ENCODE data around the gene ACTR1B.
"Not testable (repeated sequence)": the region's sequence is repeated elsewhere in the genome, so short reads cannot be mapped to it uniquely, and the experiment has no call there.

ACTR1B gene

DNA sequence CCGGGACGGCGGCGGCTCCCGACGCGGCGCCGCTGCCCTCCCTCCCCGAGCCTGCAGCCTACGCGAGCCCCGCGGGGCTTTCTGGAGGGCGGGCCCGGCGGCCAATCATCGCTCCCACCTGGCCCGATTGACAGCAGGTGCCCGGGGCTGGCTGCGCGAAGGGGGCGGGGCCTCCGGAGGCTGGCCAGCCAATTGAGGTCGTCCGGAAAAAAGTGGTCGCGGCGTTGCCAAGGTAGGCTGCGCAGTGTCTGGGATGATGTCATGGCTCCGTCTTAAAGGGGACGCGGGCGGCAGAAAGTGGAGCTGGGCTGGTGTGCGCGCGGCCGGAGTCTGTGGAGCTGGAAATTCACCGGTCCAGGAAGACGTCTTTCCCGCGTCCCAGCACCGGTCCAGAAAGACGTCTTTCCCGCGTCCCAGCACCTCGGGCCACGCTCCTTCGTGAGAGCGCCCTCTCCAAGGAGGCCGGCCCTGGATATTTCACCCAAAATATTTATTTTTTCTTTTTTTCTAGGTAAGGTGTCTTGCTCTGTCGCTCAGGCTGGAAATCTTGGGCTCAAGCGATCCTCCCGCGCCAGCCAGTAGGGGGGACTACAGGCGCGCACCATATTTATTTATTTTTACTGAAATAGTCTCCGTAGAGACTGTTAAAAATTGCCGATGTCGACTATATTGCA is at the start of gene ACTR1B:
ACTR1B (minus strand) TSS at position 83 of the 674 bp plus-strand sequence. CDS start 154 bp downstream, outside the sequence.
- peak; percentile 99 for DNase-seq
- peak within 1 kb of the TSS; percentile 91 to 93 for H3K4me3 Mint-ChIP-seq
- no peaks in the 10 kb centered on the region for H3K9me3 Mint-ChIP-seq
- no peaks in the 10 kb centered on the region for H3K27me3 Mint-ChIP-seq
- peak within 1 kb of the TSS; percentile 98 to 99 for H3K27ac Mint-ChIP-seq
- H3K4me1 Mint-ChIP-seq, result peaks cover 44% of the 10 kb centered on the region
- peak; percentile 81 for ATAC-seq

DNA sequence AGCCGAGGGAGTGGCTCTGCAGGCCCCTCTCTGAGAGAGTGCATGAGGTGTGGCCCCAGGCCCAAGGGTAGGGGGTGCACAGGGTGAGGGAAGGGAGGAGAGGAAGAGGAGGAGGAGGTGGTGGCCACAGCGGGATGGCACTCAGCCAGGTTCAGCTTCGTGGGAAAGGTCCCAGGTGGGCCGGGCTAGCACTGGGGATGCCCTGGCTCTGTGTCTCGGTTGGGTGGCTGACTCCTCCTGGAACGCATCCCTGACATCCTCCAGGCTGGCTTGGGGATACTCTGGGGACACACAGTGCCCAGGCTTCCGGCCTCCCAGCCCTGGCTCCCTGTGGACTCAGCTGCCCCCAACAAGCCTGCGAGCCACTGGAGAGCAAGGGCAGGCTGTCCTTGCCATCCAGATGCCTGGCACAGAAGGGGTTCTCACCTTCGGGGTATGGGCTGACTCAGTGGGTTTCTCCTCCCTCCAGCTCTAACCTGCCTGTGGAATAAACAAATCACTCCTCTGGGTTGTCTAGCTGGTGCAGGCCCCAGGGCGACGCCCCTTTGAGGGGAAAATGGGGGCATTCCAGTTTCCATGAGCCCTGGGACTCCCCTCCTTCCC is 49.0 kb upstream of the ACTR1B start:
- no peaks in the 10 kb centered on the region for H3K27me3 Mint-ChIP-seq
- peak; percentile 54 for ATAC-seq
- no peaks in the 10 kb centered on the region for H3K9me3 Mint-ChIP-seq
- DNase-seq, result peak; percentile 46 to 67
- H3K27ac Mint-ChIP-seq, result peak overlapping the region; percentile 99
- peaks cover 75% of the 10 kb centered on the region for H3K4me1 Mint-ChIP-seq
- peak overlapping the region; percentile 92 to 98 for H3K4me3 Mint-ChIP-seq

DNA sequence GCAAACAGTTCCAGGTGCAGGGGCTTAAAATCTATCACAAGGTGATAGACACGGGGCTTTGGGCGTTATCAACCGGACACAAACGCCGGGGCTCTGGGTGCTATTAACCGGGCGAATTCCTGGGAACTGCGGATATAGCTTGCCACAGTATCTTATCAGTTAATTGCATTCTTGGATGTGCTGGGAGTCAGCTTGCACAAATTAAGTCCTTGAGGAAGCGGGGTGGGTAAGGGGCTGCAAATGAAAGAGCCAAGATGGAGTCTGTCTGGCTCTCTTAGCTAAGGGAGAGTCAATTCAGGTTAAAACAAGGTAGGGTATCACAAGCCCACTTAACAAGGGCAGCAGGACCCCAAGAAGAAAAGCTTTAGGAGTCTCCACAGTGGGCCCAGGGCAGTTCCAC is 48.3 kb upstream of the ACTR1B start:
- Mint-ChIP-seq H3K4me1 (peaks cover 69% of the 10 kb centered on the region), H3K27ac (peak overlapping the region; percentile 23 to 99), H3K4me3 (peak overlapping the region; percentile 92 to 98)
- H3K27me3 Mint-ChIP-seq, H3K9me3 Mint-ChIP-seq, DNase-seq, ATAC-seq: not testable (repeated sequence)

DNA sequence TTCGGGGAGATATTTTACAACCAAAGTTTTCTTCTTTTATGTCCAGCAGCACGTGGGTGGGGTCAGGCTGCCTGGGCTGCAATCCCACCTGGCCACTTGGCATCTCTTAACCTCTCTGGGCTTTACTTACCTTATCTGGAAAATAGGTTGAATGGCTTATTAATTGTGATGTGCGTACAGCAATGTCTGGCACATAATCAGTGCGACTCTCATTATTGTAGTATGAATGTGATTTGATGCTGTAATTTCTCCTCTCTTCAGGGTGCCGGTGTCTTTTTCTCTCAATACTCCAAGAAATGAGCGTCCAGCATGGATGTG is 47.5 kb upstream of the ACTR1B start:
- H3K27ac Mint-ChIP-seq, result peak overlapping the region; percentile 8 to 61
- ATAC-seq (no peak), DNase-seq (no peak)
- peaks cover 60% of the 10 kb centered on the region for H3K4me1 Mint-ChIP-seq
- H3K4me3 Mint-ChIP-seq, result peak overlapping the region; percentile 48 to 92
- no peaks in the 10 kb centered on the region for H3K9me3 Mint-ChIP-seq
- no peaks in the 10 kb centered on the region for H3K27me3 Mint-ChIP-seq

DNA sequence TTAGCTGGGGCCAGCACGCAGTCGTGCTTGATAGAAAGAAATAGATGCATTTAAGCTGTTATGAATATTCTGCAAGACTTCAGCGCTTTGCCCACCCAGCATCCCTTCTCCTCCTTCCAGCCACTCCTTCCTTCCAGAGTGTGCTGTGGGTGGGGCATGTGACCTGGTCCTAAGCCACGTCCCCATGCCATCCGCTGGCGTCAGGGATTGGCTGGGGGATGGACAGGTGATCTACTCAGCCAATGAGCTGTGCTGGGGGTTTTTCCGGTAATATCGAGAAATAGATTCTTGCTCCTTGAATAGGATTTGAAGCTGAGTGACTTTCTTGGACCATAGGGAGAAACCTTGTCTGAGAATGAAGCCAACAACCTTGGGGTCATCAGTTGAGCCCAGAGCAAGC is 44.8 kb upstream of the ACTR1B start:
- Mint-ChIP-seq H3K27ac (no peak overlapping the region), H3K4me1 (peaks cover 42% of the 10 kb centered on the region), H3K27me3 (no peaks in the 10 kb centered on the region), H3K4me3 (no peak overlapping the region), H3K9me3 (no peaks in the 10 kb centered on the region)
- ATAC-seq (no peak), DNase-seq (no peak)

DNA sequence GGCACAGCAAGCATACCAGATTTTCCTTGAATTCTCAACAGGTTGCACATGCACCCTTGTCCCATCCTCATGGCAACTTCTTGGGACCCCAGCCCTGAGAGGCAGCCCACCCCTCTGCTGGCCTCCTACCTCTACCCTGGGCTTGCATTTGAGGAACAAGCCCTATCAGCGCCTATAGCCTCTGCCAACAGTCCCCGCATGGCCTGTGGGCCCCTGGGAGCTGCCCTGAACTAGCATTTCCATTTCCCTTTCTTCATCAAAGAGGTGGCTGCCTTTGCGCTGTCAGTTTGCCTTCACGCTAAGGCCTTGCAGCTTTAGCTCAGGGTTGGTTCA is 44.2 kb upstream of the ACTR1B start:
- no peak for DNase-seq
- no peak overlapping the region for H3K27ac Mint-ChIP-seq

DNA sequence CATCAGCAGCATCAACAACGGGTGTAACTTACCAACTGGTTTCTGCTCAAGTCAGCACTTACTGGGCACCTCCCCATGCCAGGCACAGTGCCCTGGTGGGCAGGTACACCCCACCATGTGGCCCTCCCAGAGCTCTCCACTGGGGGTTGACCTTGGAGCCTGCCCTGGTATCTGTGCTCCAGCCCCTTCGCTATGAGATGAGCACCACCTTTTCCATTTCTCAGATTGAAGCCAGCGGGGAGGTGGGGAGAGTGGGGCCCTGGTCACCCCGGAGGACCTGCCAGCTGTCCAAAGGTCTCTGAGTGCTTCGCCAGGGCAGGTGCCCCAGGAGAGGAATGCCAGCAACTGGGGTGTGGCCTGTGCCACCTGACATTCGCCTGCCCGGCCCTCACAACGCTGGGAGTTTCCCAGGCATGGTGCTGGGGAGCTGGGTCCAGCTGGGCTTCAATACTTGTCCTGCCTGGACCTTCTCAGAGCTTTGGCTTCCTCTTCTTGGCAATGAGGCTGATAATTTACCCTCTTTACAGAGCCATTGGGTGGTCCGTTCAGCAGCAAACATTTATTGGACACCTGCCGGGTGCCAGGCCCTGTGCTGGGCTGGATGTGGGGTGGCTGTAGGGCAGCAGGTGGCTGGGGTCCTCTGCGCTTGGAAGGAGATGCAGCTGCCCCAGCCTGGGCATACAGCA is 43.7 kb upstream of the ACTR1B start:
- no peak for DNase-seq
- H3K4me1 Mint-ChIP-seq, result peaks cover 31% of the 10 kb centered on the region
- H3K4me3 Mint-ChIP-seq, result no peak overlapping the region

More for the DNA sequence above, 44.2 kb upstream of the ACTR1B start:
- no peak overlapping the region for H3K4me3 Mint-ChIP-seq
- H3K4me1 Mint-ChIP-seq, result peaks cover 36% of the 10 kb centered on the region
- no peaks in the 10 kb centered on the region for H3K9me3 Mint-ChIP-seq
- no peak for ATAC-seq
- no peaks in the 10 kb centered on the region for H3K27me3 Mint-ChIP-seq

DNA sequence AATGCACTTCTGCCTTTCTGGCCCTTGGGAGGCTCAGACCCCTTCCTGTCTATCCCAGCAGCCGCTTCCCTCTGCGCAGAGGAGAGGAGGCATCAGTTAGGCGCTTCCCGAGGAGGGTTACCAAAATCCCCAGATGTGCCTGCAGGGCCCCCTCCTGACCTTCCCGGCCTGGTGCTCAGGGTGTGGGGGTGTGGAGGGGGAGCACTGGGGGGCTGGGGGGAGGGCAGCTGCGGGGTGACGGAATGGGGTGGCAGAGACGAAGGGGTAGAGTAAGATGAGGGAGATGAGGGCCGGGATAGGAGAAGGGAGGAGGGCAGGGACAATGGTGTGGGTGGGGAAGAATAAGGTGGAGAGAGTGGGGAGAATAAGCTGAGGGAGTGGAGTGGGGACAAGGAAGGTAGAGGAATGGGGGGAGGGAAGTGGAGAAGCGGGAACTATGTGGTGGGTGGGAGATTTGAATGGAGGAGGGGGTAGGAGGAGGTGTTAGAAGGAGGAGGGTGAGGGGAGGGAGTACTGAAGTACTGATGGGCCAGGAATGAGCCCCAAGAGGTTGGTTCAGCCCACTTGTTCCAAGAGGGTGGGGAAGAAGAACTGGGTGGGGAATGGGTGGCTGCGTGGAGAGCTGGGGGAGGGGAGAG is 43.0 kb upstream of the ACTR1B start:
- DNase-seq (no peak), ATAC-seq (no peak)
- Mint-ChIP-seq H3K4me1 (peaks cover 24% of the 10 kb centered on the region), H3K9me3 (no peaks in the 10 kb centered on the region), H3K27ac (no peak overlapping the region), H3K4me3 (no peak overlapping the region), H3K27me3 (no peaks in the 10 kb centered on the region)

More for the DNA sequence above, 43.7 kb upstream of the ACTR1B start:
- H3K9me3 Mint-ChIP-seq, result no peaks in the 10 kb centered on the region
- H3K27ac Mint-ChIP-seq, result no peak overlapping the region
- no peaks in the 10 kb centered on the region for H3K27me3 Mint-ChIP-seq
- ATAC-seq, result no peak

DNA sequence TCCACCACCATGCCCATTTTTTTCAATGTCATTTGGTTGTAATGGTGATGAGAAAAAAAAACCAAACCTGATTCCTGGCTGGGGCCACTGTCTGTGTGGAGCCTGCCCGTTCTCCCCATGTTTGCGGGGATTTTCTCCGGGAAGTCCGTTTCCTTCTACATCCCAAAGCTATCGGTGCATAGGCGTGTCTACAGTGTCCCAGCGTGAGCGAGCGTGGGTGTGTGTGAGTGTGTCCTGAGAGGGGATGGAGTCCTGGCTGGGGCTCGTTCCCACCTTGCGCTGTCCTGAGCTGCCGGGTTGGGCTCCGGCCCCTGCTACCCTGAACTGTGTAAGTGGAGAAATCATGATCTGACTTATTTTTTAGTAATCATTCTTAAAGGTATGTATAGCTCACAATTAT is 42.3 kb upstream of the ACTR1B start:
- H3K4me1 Mint-ChIP-seq, result peaks cover 17% of the 10 kb centered on the region
- no peak for ATAC-seq
- no peak for DNase-seq
- no peaks in the 10 kb centered on the region for H3K9me3 Mint-ChIP-seq
- no peak overlapping the region for H3K4me3 Mint-ChIP-seq
- no peak overlapping the region for H3K27ac Mint-ChIP-seq
- H3K27me3 Mint-ChIP-seq, result no peaks in the 10 kb centered on the region

DNA sequence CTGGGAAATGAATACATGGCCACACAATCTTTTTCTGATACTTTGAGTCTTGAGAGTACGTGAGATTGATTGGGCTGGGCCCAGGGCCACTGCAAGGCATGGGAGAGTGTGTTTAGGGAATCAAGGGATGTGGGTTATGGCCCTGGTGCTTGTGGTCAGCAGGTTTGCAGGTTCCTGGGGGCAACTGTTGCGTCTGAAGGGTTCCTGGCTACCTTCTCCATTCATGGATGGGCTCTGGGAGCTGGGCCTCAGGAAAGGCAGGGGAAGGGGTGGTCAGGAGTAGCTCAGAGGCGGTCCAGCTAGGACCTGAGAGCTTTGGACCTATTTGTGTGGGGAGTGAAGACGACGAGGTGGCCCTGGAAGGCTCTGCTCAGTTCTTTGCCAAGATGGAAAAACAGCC is 41.1 kb upstream of the ACTR1B start:
- Mint-ChIP-seq H3K27ac (no peak overlapping the region), H3K9me3 (no peaks in the 10 kb centered on the region), H3K4me1 (peaks cover 12% of the 10 kb centered on the region), H3K4me3 (no peak overlapping the region), H3K27me3 (no peaks in the 10 kb centered on the region)
- DNase-seq (no peak), ATAC-seq (no peak)

DNA sequence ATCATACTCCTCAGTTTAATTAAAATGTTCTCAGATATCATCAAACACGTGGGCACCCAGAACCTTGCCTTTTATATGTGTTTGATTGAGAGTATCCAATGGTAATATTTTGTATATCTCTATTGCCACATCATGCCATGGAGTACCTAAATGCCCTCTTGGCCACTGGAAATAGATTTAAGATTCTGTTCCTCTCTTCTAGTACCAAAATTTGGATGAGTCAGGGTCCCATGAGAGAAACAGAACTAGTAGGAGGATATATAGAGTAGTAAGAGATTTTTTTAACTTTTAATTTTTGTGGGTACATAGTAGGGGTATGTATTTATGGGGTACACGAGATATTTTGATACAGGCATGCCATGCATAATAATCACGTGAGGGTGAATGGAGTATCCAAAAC is 39.9 kb upstream of the ACTR1B start:
- ATAC-seq (no peak), DNase-seq (no peak)
- Mint-ChIP-seq H3K4me3 (no peak overlapping the region), H3K27me3 (no peaks in the 10 kb centered on the region), H3K27ac (no peak overlapping the region), H3K4me1 (peaks cover 8% of the 10 kb centered on the region), H3K9me3 (no peaks in the 10 kb centered on the region)

DNA sequence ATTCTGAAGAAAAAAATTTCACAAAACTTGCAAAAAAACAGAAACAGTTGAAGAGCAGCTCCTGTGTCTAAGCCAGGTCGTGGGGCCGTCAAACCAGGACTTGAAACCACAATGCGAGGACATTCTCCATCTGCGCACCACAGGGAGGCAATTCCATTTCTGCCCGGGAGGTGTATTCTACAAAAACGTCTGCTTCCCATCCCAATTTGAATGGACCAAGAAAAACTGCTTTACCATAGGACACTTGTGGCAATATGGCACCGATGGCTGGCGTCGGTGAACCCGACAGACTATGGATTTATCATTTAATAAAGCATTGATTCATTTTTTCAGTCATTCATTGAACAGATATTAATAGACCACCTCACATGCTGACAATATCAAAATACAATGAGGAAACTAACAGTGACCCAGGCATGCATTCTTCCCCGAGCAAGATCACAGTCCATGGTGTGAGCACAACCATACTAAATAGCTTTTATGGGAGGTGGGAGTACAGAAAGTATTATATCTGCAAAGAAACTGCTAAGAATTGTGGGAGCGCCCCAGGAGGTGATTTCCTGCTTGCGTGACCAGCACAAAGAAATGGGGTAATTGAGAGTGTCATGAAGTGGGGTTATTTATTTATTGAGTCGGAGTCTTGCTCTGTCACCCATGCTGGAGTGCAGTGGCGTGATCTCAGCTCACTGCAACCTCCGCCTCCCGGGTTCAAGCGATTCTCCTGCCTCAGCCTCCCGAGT is 39.1 kb upstream of the ACTR1B start:
- no peak for ATAC-seq
- Mint-ChIP-seq H3K27ac (peak overlapping the region in 1 of 2 donors; percentile 44), H3K27me3 (no peaks in the 10 kb centered on the region), H3K4me1 (peaks cover 8% of the 10 kb centered on the region), H3K4me3 (no peak overlapping the region), H3K9me3 (no peaks in the 10 kb centered on the region)
- DNase-seq, result no peak

DNA sequence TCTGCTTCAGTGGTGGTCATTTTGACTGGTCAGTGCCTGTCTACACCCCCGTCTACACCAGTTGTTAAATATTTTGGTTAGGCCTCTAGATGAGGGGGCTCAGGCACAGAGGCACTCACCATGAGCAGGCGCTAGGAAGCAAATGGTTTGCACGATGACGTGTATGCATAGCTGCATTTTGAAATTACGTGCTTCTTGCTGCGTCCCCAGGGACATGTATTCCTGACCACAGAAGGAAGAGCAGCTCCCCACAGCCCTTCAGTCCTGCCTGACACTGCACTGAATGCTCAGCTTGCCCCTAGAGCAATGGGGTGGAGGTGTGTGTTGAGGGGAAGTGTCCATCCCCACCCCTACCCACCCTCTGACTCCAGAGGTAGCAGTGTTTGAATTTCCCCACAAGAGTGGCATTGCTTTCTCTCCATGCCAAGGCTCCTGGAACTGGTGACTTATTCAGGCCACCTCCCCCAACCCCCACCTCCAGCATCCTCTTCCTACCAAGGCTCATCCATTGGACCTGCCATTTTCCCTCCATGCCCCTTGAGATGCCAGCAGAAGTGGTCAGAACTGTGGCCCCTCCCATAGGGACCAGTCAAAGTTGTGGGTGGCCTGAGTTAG is 38.1 kb upstream of the ACTR1B start:
- Mint-ChIP-seq H3K9me3 (no peaks in the 10 kb centered on the region), H3K27me3 (no peaks in the 10 kb centered on the region), H3K4me3 (no peak overlapping the region), H3K27ac (no peak overlapping the region), H3K4me1 (peaks cover 12% of the 10 kb centered on the region)
- DNase-seq (no peak), ATAC-seq (no peak)

DNA sequence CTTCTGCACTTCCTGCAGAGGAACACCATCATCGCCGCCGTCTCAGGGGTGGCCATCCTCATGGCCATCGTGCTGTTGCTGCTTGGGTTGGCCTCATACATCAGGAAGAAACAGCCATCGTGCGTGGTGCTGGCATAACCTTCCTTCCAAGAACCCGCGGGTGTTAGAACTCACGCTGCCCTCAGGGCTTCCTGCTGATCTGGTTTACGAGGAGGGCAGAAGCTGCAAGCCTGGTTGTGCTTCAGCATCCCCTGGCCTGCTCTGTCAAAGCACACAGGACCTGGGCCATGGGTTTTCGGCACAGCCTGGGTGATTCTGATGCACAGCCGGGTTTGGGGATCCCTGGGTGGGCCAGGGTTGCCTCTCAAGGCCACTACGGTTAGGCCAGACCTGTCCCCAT is 37.3 kb upstream of the ACTR1B start:
- H3K27me3 Mint-ChIP-seq, result no peaks in the 10 kb centered on the region
- DNase-seq (no peak), ATAC-seq (no peak)
- no peak overlapping the region for H3K4me3 Mint-ChIP-seq
- peaks cover 17% of the 10 kb centered on the region for H3K4me1 Mint-ChIP-seq
- no peaks in the 10 kb centered on the region for H3K9me3 Mint-ChIP-seq
- H3K27ac Mint-ChIP-seq, result no peak overlapping the region

DNA sequence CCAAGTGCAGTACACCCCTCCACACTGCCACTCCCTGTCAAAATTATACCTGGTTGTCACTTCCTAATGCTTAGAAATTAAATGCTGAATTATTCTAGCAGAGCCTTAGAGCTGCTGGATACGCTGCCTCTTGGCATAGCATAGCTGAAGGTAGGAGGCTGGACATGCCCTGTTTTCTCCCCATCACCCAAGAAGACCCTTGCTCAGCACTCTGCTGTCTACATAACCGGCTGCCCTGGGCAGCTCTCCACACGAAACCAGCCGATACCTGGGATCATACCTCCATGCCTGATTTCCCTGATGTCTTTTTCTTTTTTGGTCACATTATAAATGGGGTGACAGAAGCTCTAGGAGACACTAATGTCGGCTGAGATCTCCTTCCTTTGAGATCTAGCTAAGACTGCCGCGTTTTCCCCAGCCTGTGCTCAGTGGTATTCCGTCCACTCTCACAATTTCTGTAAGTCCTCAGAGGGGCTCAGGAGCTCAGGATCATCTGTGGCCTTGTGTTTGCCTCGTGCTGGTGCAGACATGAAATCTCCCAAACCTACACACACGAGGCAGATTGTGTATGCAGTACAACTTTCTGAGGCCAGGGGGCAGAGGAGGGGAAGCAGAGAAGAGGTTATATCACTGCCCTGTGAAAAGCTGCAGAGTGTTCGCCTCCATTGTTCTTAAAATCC is 36.1 kb upstream of the ACTR1B start:
- no peak overlapping the region for H3K27ac Mint-ChIP-seq
- no peak overlapping the region for H3K4me3 Mint-ChIP-seq
- ATAC-seq (peak; percentile 84), DNase-seq (peak; percentile 54 to 68)
- H3K9me3 Mint-ChIP-seq, result no peaks in the 10 kb centered on the region
- H3K4me1 Mint-ChIP-seq, result peaks cover 17% of the 10 kb centered on the region
- no peaks in the 10 kb centered on the region for H3K27me3 Mint-ChIP-seq

Data from stimulated activated naive CD8-positive, alpha-beta T cell treated with anti-CD3 and anti-CD28 coated beads, Interleukin-15, amount 100 ng/mL, for 72 hours (primary cell).